Bronchial epithelial cell (primary cell): Measurements from ENCODE around the gene ZNF784. TPM values are rescaled to one million over a fixed set of nuclear protein-coding genes. Genes with fewer than 3 reads are reported as not detected.

Experiments
- DNase-seq: peaks from one replicate; pipeline ENCODE4 v3.0.0-alpha.2; 2010; ENCODE audit warnings: low read depth
- FAIRE-seq: peaks from 2 replicates; lab custom pipeline; 2011; peaks lifted over from hg19 to GRCh38; lab: Jason Lieb, UNC
- H3K27me3 ChIP-seq: 2 replicates; pipeline ENCODE4 v1.5.1; 2011; ENCODE audit warnings: low read length; ENCODE audit not compliant: control insufficient read depth, insufficient read depth
- H3K36me3 ChIP-seq: 2 replicates; pipeline ENCODE4 v1.5.1; 2011; ENCODE audit warnings: low read length; ENCODE audit not compliant: control insufficient read depth, insufficient read depth
- H3K4me3 ChIP-seq: 2 replicates; pipeline ENCODE4 v1.5.1; 2011; ENCODE audit warnings: mild to moderate bottlenecking, low read depth, low read length, control low read depth
- total RNA-seq: library from RNA; depleted of rRNA; stranded (reverse); fragments of >200 nt; gene quantifications from 2 replicates; pipeline ENCODE4 v1.2.1, GENCODE V29; 2014
- TF ChIP-seq, protein P1 (sequence below): IDR thresholded peaks from 2 replicates; pipeline ENCODE4 v1.5.1; 2011; ENCODE audit warnings: mild to moderate bottlenecking, moderate library complexity, low read length, control low read depth, inconsistent platforms; ENCODE audit not compliant: insufficient read depth, severe bottlenecking

ZNF784 gene
- total RNA-seq, 1 donor from 2014 or later, result 5.0 TPM

DNA sequence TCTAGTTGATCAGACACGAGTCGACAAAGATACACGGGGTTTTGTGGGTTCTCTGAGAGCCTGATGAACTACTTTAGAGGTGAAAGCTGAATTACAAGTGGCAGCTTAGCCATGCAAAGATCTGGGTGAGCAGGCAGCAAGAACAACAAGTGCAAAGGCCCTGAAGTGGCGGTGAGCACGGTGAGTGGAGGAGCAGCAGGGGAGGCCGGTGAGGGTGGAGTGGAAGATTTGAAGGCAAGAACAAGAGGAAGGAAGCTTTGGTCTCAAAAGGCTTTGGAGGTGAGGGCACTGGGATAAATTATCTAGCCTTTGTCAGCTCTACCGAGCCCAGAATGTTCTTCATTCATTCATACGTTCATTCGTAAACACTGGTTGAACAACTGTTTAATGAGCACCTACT lies 17.5 kb downstream of the ZNF784 start:
- TF ChIP-seq, protein P1, sequence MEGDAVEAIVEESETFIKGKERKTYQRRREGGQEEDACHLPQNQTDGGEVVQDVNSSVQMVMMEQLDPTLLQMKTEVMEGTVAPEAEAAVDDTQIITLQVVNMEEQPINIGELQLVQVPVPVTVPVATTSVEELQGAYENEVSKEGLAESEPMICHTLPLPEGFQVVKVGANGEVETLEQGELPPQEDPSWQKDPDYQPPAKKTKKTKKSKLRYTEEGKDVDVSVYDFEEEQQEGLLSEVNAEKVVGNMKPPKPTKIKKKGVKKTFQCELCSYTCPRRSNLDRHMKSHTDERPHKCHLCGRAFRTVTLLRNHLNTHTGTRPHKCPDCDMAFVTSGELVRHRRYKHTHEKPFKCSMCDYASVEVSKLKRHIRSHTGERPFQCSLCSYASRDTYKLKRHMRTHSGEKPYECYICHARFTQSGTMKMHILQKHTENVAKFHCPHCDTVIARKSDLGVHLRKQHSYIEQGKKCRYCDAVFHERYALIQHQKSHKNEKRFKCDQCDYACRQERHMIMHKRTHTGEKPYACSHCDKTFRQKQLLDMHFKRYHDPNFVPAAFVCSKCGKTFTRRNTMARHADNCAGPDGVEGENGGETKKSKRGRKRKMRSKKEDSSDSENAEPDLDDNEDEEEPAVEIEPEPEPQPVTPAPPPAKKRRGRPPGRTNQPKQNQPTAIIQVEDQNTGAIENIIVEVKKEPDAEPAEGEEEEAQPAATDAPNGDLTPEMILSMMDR, result no peak
- Histone ChIP-seq H3K4me3 (no peak overlapping the region), H3K27me3 (no peaks in the 10 kb centered on the region), H3K36me3 (peaks cover 14% of the 10 kb centered on the region)
- DNase-seq, result no peak
- no peak for FAIRE-seq

DNA sequence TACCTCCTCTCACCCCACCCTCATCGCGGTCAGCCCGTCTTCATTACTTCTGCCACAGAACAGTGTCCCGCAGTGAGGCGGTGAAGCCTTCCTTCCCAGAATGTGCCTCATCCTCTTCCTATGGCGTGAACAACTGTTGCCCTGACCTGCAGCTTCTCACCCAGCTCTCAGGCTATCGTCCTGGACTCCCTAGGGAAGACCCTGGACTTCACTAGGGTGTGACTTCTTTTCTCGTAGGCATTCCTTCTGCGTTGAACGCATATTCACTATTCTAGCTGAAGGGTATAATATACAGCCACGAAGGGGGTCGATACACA lies 17.9 kb downstream of the ZNF784 start:
- Histone ChIP-seq H3K4me3 (peak overlapping the region; percentile 62), H3K27me3 (no peaks in the 10 kb centered on the region), H3K36me3 (peaks cover 14% of the 10 kb centered on the region)
- no peak for FAIRE-seq
- TF ChIP-seq, protein P1, result no peak
- DNase-seq, result no peak

GRCh38 chr19:55605637-55606470 lies 18.5 kb downstream of the ZNF784 start, which contains the start of gene ZNF865:
TSS of gene ZNF865 (plus strand) at chr19:55605647. CDS start at chr19:55613619, 7,972 bp downstream.
- FAIRE-seq (no peak), DNase-seq (peak; percentile 78)
- H3K4me3 ChIP-seq, result peak within 1 kb of the TSS; percentile 62
- peaks cover 13% of the 10 kb centered on the region for H3K36me3 ChIP-seq
- TF ChIP-seq, protein P1, result peak; percentile 86
- no peaks in the 10 kb centered on the region for H3K27me3 ChIP-seq

- H3K36me3 ChIP-seq, result peaks cover 13% of the 10 kb centered on the region
- DNase-seq (peak; percentile 91), FAIRE-seq (no peak)
- no peaks in the 10 kb centered on the region for H3K27me3 ChIP-seq
- H3K4me3 ChIP-seq, result peak overlapping the region; percentile 62
- TF ChIP-seq, protein P1, result no peak
Measured at GRCh38 chr19:55605207-55605636, 19.1 kb downstream of the ZNF784 start.

DNA sequence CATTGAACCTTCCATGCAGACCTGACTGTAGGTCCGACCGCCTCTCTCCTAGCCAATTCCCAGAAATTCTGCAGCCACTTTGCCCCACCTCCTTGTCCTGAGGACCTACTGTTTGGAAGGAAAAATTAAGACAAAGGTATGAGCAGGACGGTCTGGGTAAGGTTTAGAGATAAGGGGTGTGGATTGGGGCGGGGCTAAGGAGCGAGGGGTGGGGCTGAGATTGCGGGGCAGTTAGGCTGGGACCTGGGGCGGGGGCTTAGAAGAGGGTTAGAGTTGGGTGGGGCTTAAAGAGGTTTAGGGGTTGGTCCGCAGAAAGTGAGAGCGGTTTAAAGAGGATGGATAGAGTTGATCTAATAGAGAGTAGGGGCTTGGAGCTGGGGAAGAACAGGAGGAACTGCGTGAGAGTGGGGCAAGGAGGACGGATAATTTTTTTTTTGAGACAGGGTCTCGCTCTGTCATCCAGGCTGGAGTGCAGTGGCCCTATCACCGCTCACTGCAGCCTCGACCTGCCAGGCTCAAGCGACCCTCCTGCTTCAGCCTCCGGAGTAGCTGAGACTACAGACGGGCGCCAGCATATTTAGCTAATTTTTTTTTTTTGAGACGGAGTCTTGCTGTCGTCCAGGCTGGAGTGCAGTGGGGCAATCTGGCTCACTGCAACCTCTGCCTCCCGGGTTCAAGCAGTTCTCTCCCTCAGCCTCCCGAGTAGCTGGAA lies 20.6 kb downstream of the ZNF784 start:
- H3K36me3 ChIP-seq, result peaks cover 9% of the 10 kb centered on the region
- no peak overlapping the region for H3K4me3 ChIP-seq
- TF ChIP-seq, protein P1, result no peak
- DNase-seq, result no peak
- FAIRE-seq, result no peak
- no peaks in the 10 kb centered on the region for H3K27me3 ChIP-seq
